Esophagus (tissue), 2 donors: ENCODE data around the gene ZNF408. TPM values are rescaled to one million over a fixed set of nuclear protein-coding genes. Genes with fewer than 3 reads are reported as not detected.
"Not testable (repeated sequence)": the region's sequence is repeated elsewhere in the genome, so short reads cannot be mapped to it uniquely, and the experiment has no call there.

ENCODE experiments used
- H3K27ac ChIP-seq, 2 donors: one replicate each; pipeline ENCODE4 v1.5.1; 2013; ENCODE audit warnings: low read depth in 2 of 2, mild to moderate bottlenecking in 2 of 2, inconsistent platforms in 1 of 2, low read length in 1 of 2, moderate library complexity in 1 of 2
- H3K27me3 ChIP-seq, 2 donors: one replicate each; pipeline ENCODE4 v1.6.1; 2013; ENCODE audit warnings: low read length in 2 of 2, control low read depth in 1 of 2, mild to moderate bottlenecking in 1 of 2; ENCODE audit not compliant: insufficient read depth in 2 of 2, control insufficient read depth in 1 of 2
- H3K36me3 ChIP-seq, 2 donors: one replicate each; pipeline ENCODE4 v1.6.1; 2013; ENCODE audit warnings: low read length in 1 of 2; ENCODE audit not compliant: control insufficient read depth in 2 of 2, insufficient read depth in 2 of 2
- H3K4me1 ChIP-seq, 2 donors: one replicate each; pipeline ENCODE4 v1.6.1; 2013; ENCODE audit warnings: low read length in 1 of 2; ENCODE audit not compliant: control insufficient read depth in 2 of 2, insufficient read depth in 2 of 2
- H3K4me3 ChIP-seq, 2 donors: one replicate each; pipeline ENCODE4 v1.5.1; 2013; ENCODE audit warnings: low read length in 2 of 2, mild to moderate bottlenecking in 2 of 2, low read depth in 1 of 2, moderate library complexity in 1 of 2
- H3K9me3 ChIP-seq, 2 donors: one replicate each; pipeline ENCODE4 v1.6.1; 2013; ENCODE audit warnings: mild to moderate bottlenecking in 2 of 2, low read depth in 1 of 2, low read length in 1 of 2, moderate library complexity in 1 of 2; ENCODE audit not compliant: control insufficient read depth in 2 of 2, insufficient read depth in 1 of 2
- WGBS, 2 donors: extraction: QIAGEN DNeasy Blood & Tissue Kit; methylation state at CpG; one replicate each; pipeline ENCODE4 v1.1.7; 2013; 5-methylcytosine and 5-hydroxymethylcytosine counted together
- polyA plus RNA-seq, 2 donors: library from polyadenylated mRNA; stranded (reverse); fragments of 200-250 nt; gene quantifications; one replicate each; pipeline ENCODE4 v1.2.3, GENCODE V29; 2013
- donor health status: healthy with polysubstance abuse.
- donor health status: Bipolar disorder and iron deficiency.

The ZNF408 gene
- polyA plus RNA-seq, 2 donors = 7.8 to 8.1 TPM

GRCh38 chr11:46706886-46707285, 6.1 kb downstream of the ZNF408 start:
- no peak overlapping the region for H3K4me3 ChIP-seq
- peaks cover 10 to 39% of the 10 kb centered on the region in 2 donors for H3K36me3 ChIP-seq
- H3K27me3 ChIP-seq = no peaks in the 10 kb centered on the region
- no peak overlapping the region for H3K27ac ChIP-seq
- WGBS, 2 donors = 91 to 95% methylated on average over 7 of the region's 7 CpGs
- no peaks in the 10 kb centered on the region for H3K9me3 ChIP-seq
- H3K4me1 ChIP-seq = peaks cover 0 to 5% of the 10 kb centered on the region in 2 donors

DNA sequence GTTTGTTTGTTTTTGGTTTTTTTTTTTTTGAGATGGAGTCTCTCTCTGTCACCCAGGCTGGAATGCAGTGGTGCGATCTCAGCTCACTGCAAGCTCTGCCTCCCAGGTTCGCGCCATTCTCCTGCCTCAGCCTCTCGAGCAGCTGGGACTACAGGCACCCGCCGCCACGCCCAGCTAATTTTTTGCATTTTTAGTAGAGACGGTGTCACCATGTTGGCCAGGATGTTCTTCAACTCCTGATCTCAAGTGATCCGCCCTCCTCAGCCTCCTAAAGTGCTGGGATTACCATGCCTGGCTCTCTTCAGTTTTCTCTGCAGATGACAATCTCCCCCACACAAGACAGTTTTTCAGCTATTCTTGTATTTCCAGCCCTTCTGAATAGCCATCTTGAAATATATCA, 8.5 kb downstream of the ZNF408 start:
- H3K4me3 ChIP-seq, H3K9me3 ChIP-seq, H3K27me3 ChIP-seq, H3K4me1 ChIP-seq, H3K27ac ChIP-seq: not testable (repeated sequence)
- H3K36me3 ChIP-seq = peaks cover 5 to 25% of the 10 kb centered on the region in 2 donors
- WGBS, 2 donors = 90 to 91% methylated on average over 9 of the region's 9 CpGs

DNA sequence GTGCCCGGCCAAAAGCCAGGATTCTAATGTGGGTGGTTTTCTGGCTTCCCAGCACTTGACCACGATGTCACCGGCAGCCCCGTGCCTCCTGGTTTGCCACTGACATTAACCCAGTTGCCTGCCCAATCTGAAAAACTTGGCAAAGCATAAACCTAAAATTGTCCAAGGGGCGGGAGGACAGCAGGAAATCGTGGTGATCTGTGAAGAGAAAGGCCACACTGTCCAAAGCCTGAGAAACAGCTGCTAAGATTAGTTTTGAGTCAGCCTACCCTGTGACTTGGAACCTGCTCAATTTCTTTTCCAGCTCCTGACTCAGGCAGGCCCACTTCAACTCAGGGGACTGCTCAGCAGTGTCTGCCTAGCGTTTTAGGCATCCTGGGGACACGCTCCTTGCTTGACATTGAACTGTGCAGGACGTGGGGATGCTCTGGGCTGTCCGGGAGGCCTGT, 10.0 kb downstream of the ZNF408 start:
- H3K36me3 ChIP-seq = peaks cover 5 to 10% of the 10 kb centered on the region in 2 donors
- WGBS, 2 donors = 62 to 67% methylated on average over 10 of the region's 10 CpGs
- no peaks in the 10 kb centered on the region for H3K9me3 ChIP-seq
- H3K27me3 ChIP-seq = no peaks in the 10 kb centered on the region
- no peaks in the 10 kb centered on the region for H3K4me1 ChIP-seq
- H3K4me3 ChIP-seq = no peak overlapping the region
- H3K27ac ChIP-seq = peak overlapping the region; percentile 38 to 48

DNA sequence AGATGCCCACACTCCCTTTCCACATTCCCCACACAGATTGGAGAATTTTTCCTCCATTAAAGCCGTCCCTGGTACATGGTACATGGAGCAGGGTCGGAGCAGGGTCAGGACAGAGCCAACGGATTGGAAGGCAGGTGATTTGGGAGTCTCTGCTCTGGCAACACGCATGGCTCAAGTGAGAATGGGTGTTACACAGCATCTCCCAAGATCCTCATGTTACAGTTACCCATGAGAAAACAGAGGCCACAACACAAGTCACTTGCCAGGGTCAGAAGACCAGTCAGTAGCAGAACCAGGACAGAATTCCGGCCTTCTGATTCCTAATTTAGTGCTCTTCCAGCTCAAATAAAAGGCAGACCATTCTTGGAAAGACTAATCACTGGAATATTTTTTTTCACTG, 10.5 kb downstream of the ZNF408 start:
- Histone ChIP-seq H3K9me3 (no peaks in the 10 kb centered on the region), H3K4me1 (no peaks in the 10 kb centered on the region), H3K27me3 (no peaks in the 10 kb centered on the region), H3K36me3 (peaks cover 4 to 6% of the 10 kb centered on the region in 2 donors), H3K27ac (peak overlapping the region; percentile 38 to 48), H3K4me3 (no peak overlapping the region)
- 68 to 77% methylated on average over 5 of the region's 5 CpGs for WGBS, 2 donors

- no peak overlapping the region for H3K27ac ChIP-seq
- H3K36me3 ChIP-seq = no peaks in the 10 kb centered on the region
- H3K27me3 ChIP-seq = no peaks in the 10 kb centered on the region
- H3K4me3 ChIP-seq = no peak overlapping the region
- no peaks in the 10 kb centered on the region for H3K9me3 ChIP-seq
- WGBS, 2 donors = 90 to 94% methylated on average over 7 of the region's 7 CpGs
- no peaks in the 10 kb centered on the region for H3K4me1 ChIP-seq
Measured at GRCh38 chr11:46712874-46713576, 12.2 kb downstream of the ZNF408 start.

DNA sequence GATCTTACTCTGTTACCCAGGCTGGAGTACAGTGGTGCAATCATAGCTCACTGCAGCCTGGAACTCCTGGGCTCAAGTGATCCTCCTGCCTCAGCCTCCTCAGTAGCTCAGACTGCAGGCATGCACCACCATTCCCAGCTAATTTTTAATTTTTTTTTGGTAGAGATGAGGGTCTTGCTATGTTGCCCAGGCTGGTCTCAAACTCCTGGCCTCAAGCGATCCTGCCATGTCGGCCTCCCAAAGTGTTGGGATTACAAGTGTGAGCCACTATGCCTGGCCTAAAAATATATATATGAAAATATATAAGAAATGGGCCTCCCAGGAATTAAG, 17.0 kb downstream of the ZNF408 start:
- H3K27me3 ChIP-seq, H3K4me1 ChIP-seq, H3K36me3 ChIP-seq, H3K9me3 ChIP-seq, H3K4me3 ChIP-seq, H3K27ac ChIP-seq: not testable (repeated sequence)
- WGBS, 2 donors = 92 to 98% methylated on average over 2 of the region's 2 CpGs

DNA sequence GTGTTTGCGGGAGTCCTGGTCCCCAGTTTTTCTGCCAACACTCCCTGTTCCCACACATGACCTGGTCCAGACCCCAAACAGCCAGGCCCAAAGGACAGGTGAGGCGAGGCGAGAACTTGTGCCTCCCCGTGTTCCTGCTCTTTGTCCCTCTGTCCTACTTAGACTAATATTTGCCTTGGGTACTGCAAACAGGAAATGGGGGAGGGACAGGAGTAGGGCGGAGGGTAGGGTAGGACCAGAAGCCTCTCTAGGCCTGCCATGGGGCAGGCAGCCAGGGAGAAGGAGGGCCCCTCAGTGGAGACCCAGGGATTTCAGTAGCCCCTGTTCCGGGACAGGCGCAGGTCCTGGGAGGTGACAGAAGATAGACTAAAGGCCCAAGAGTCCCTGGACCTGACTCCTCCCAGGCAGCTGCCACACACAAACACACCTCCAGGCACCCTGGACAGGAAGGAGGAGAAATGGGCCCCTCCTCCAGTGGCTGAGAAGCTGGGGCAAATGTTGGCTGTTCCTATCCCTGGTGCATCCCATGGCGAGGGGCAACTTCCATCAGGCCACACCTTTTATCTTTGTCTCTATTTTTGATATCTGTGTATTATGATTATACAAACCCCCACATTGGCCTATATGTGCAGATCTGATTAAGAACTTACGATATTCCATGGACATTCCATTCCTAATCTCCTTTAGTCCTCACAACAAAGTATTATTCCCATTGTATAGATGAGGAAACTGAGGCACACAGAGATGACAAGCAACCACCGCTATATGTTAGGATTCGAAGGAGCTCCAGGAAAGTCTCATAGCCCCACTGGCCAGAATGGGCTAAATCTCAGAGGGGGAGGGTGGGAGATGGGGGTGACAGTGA, 17.6 kb downstream of the ZNF408 start:
- H3K9me3 ChIP-seq = no peaks in the 10 kb centered on the region
- H3K4me3 ChIP-seq = no peak overlapping the region
- H3K4me1 ChIP-seq = no peaks in the 10 kb centered on the region
- H3K36me3 ChIP-seq = no peaks in the 10 kb centered on the region
- H3K27ac ChIP-seq = no peak overlapping the region
- WGBS, 2 donors = 80 to 84% methylated on average over 11 of the region's 11 CpGs
- no peaks in the 10 kb centered on the region for H3K27me3 ChIP-seq

GRCh38 chr11:46719048-46719542, 18.3 kb downstream of the ZNF408 start, which contains the start of gene F2:
Gene F2 (plus strand): TSS chr11:46719213. CDS start chr11:46719236, 23 bp downstream.
- Histone ChIP-seq H3K36me3 (no peaks in the 10 kb centered on the region), H3K9me3 (no peaks in the 10 kb centered on the region), H3K27ac (no peak within 1 kb of the TSS), H3K27me3 (no peaks in the 10 kb centered on the region), H3K4me3 (no peak within 1 kb of the TSS), H3K4me1 (no peaks in the 10 kb centered on the region)
- 79 to 80% methylated on average over 7 of the region's 7 CpGs for WGBS, 2 donors

DNA sequence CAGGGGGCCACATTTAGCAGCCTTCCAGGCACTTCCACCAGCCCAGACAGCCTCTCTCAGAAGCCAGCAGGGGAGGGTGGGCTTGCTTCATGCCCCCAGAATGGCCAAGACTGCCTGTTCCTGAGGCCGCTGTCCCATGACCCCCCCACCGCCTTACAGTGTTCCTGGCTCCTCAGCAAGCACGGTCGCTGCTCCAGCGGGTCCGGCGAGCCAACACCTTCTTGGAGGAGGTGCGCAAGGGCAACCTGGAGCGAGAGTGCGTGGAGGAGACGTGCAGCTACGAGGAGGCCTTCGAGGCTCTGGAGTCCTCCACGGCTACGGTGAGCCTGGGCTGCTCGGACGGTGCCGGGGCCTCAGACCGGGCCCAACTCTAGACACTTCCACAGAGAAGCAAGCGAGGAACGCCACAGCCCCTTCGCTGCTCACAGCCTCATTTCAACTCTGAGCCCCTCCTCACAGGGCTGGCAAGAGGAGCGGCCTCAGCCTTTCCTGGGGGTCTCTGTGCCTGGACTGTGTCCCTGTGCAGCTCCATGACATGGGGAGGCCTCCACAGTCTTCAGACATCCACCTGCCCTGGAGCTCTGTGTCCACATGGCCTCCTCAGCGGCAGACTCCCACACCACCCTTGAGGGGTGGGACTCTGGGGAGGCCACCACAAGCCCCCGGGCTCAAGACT, 18.9 kb downstream of the ZNF408 start:
- 90 to 92% methylated on average over 25 of the region's 25 CpGs for WGBS, 2 donors
- Histone ChIP-seq H3K36me3 (no peaks in the 10 kb centered on the region), H3K27me3 (no peaks in the 10 kb centered on the region), H3K27ac (no peak overlapping the region), H3K9me3 (no peaks in the 10 kb centered on the region), H3K4me1 (no peaks in the 10 kb centered on the region), H3K4me3 (no peak overlapping the region)
